HCT116 (cell line): ENCODE results near the gene RLF. TPM values are rescaled to one million over a fixed set of nuclear protein-coding genes. Genes with fewer than 3 reads are reported as not detected.
"Not testable (repeated sequence)": the region's sequence is repeated elsewhere in the genome, so short reads cannot be mapped to it uniquely, and the experiment has no call there.

Source experiments
- ATAC-seq: fragments of 200-7000 bp; cut with Tn5 transposase; 2 replicates; pipeline ENCODE4 v1.9.1; 2020; ENCODE audit warnings: mild to moderate bottlenecking, moderate library complexity
- BruUV-seq: library from RNA; stranded (reverse); fragments of 400-500 nt; replicated peaks from 2 replicates; lab custom pipeline; 2021; lab: Mats Ljungman, UMichigan
- CTCF ChIA-PET: fragments of 300-600 bp; sonication (Branson Sonifier 250); formaldehyde crosslinking; loops from one replicate; lab custom pipeline; 2021; ENCODE audit warnings: antibody characterized with exemption; lab: Charles Lee
- POLR2A ChIA-PET: fragments of 300-600, 350-600 bp; sonication (Branson Sonifier 250); formaldehyde crosslinking; loops from one replicate; lab custom pipeline; 2021; ENCODE audit warnings: antibody characterized with exemption; lab: Charles Lee
- RAD21 ChIA-PET, 2 experiments: fragments of 300-600 bp; sonication (Branson Sonifier 250); formaldehyde crosslinking; loops; one replicate each; lab custom pipeline; 2023; ENCODE audit warnings: low total read pairs in 2 of 2; ENCODE audit not compliant: uncharacterized antibody in 2 of 2, unreplicated experiment in 2 of 2, low non-redundant PET in 1 of 2; lab: Charles Lee
- DNase-seq: peaks from one replicate; pipeline ENCODE4 v3.0.0-alpha.2; 2010; ENCODE audit warnings: low read depth, low spot score
- H2AFZ ChIP-seq: fragments of 200-600 bp; shearing (Covaris generic), sonication (generic); 2 replicates; pipeline ENCODE4 v1.6.1; 2017; ENCODE audit warnings: low read depth, mixed run types, mixed read lengths, antibody characterized with exemption, low read length; ENCODE audit not compliant: poor library complexity, severe bottlenecking
- H3K27ac ChIP-seq: 2 replicates; pipeline ENCODE4 v1.5.1; 2012; ENCODE audit warnings: low read depth, low read length
- H3K27me3 ChIP-seq: fragments of 200-600 bp; sonication (generic); 2 replicates; pipeline ENCODE4 v1.6.1; 2016; ENCODE audit warnings: mixed run types, low read length, mixed read lengths; ENCODE audit not compliant: insufficient read depth
- H3K36me3 ChIP-seq, 2 experiments: fragments of 200-500 bp in 1 of 2; fragments of 200-600 bp in 1 of 2; sonication (Bioruptor generic) in 1 of 2; sonication (generic) in 1 of 2; 2 replicates each; pipeline versions ENCODE4 v1.5.1 to v1.6.1; 2014 to 2016; ENCODE audit warnings: low read length in 2 of 2, inconsistent platforms in 1 of 2, mixed read lengths in 1 of 2, mixed run types in 1 of 2; ENCODE audit not compliant: insufficient read depth in 2 of 2, control insufficient read depth in 1 of 2
- H3K4me1 ChIP-seq, 2 experiments: fragments of 200-600 bp in 1 of 2; sonication (generic) in 1 of 2; 2 replicates each; pipeline versions ENCODE4 v1.5.1 to v1.6.1; 2012 to 2017; ENCODE audit warnings: low read length in 2 of 2, inconsistent platforms in 1 of 2, mild to moderate bottlenecking in 1 of 2, mixed read lengths in 1 of 2, mixed run types in 1 of 2, moderate library complexity in 1 of 2; ENCODE audit not compliant: insufficient read depth in 2 of 2, control insufficient read depth in 1 of 2
- H3K4me2 ChIP-seq: fragments of 200-600 bp; sonication (generic); 2 replicates; pipeline ENCODE4 v1.6.1; 2017; ENCODE audit warnings: mixed run types, low read length, mixed read lengths
- H3K4me3 ChIP-seq, 2 experiments: fragments of 200-600 bp in 1 of 2; sonication (generic) in 1 of 2; replicated peaks in 1 of 2; 2 replicates each; pipeline ENCODE4 v1.5.1; 2011 to 2016; ENCODE audit warnings: low read length in 2 of 2, control low read depth in 1 of 2, low read depth in 1 of 2, mild to moderate bottlenecking in 1 of 2, mixed read lengths in 1 of 2, mixed run types in 1 of 2
- H3K79me2 ChIP-seq: fragments of 200-600 bp; sonication (generic); 2 replicates; pipeline ENCODE4 v1.6.1; 2017; ENCODE audit warnings: mild to moderate bottlenecking, mixed run types, low read length, moderate library complexity, mixed read lengths; ENCODE audit not compliant: insufficient read depth
- H3K9ac ChIP-seq: fragments of 200-600 bp; sonication (generic); 2 replicates; pipeline ENCODE4 v1.6.1; 2016; ENCODE audit warnings: low read length, mixed read lengths
- H3K9me2 ChIP-seq: fragments of 200-600 bp; sonication (generic), shearing (Covaris generic); 2 replicates; pipeline ENCODE4 v1.6.1; 2017; ENCODE audit warnings: mixed run types, mild to moderate bottlenecking, moderate library complexity; ENCODE audit not compliant: insufficient read depth
- H3K9me3 ChIP-seq, 2 experiments: fragments of 200-500 bp in 1 of 2; fragments of 200-600 bp in 1 of 2; sonication (Bioruptor generic) in 1 of 2; sonication (generic) in 1 of 2; 2 replicates each; pipeline ENCODE4 v1.6.1; 2014 to 2017; ENCODE audit warnings: low read length in 2 of 2, mixed read lengths in 2 of 2, inconsistent platforms in 1 of 2, low read depth in 1 of 2, mild to moderate bottlenecking in 1 of 2, mixed run types in 1 of 2, moderate library complexity in 1 of 2; ENCODE audit not compliant: control insufficient read depth in 1 of 2, insufficient read depth in 1 of 2
- H4K20me1 ChIP-seq: fragments of 200-600 bp; sonication (generic), shearing (Covaris generic); 2 replicates; pipeline ENCODE4 v1.6.1; 2017; ENCODE audit warnings: mixed run types, mild to moderate bottlenecking, moderate library complexity; ENCODE audit not compliant: insufficient read depth
- CBX3 ChIP-seq: IDR thresholded peaks from 2 replicates; pipeline ENCODE4 v1.6.1; 2012; ENCODE audit warnings: low read depth
- ELF1 ChIP-seq: IDR thresholded peaks from 2 replicates; pipeline ENCODE4 v1.6.1; 2012; ENCODE audit warnings: low read depth, borderline replicate concordance
- EZH2 ChIP-seq: fragments of 200-600 bp; sonication (generic); IDR thresholded peaks from 2 replicates; pipeline ENCODE4 v1.6.1; 2017; ENCODE audit warnings: antibody characterized with exemption, mixed run types
- EZH2phosphoT487 ChIP-seq: fragments of 200-600 bp; IDR thresholded peaks from 2 replicates; pipeline ENCODE4 v1.6.1; 2018; ENCODE audit warnings: antibody characterized with exemption, borderline replicate concordance
- FOSL1 ChIP-seq: IDR thresholded peaks from 2 replicates; pipeline ENCODE4 v1.6.1; 2012; ENCODE audit warnings: low read depth
- POLR2A ChIP-seq: IDR thresholded peaks from 2 replicates; pipeline ENCODE4 v1.7.0; 2011; ENCODE audit warnings: borderline replicate concordance; ENCODE audit not compliant: insufficient read depth, insufficient read length; ENCODE audit errors: extremely low read depth
- RAD21 ChIP-seq: IDR thresholded peaks from 2 replicates; pipeline ENCODE4 v1.6.1; 2012; ENCODE audit warnings: low read depth, mild to moderate bottlenecking
- TCF7L2 ChIP-seq: IDR thresholded peaks from 2 replicates; pipeline ENCODE4 v1.7.0; 2011; ENCODE audit warnings: borderline replicate concordance, inconsistent platforms; ENCODE audit not compliant: insufficient read depth, insufficient read length; ENCODE audit errors: extremely low read depth
- YY1 ChIP-seq: IDR thresholded peaks from 2 replicates; pipeline ENCODE4 v1.6.1; 2011; ENCODE audit warnings: low read length, low read depth, moderate library complexity, mild to moderate bottlenecking; ENCODE audit not compliant: insufficient replicate concordance; ENCODE audit errors: extremely low read depth
- intact Hi-C: fragments of 100-400 bp; cut with micrococcal nuclease; formaldehyde crosslinking; loops from 2 replicates; pipeline ENCODE4 v1.10.0; 2022
- total RNA-seq: library from RNA; stranded (reverse); gene quantifications from one replicate; pipeline ENCODE4 v1.2.1, GENCODE V29; 2021; ENCODE audit not compliant: unreplicated experiment
- TF ChIP-seq, protein P1 (sequence below): IDR thresholded peaks from 2 replicates; pipeline ENCODE4 v1.6.1; 2012
- TF ChIP-seq, protein P2 (sequence below): IDR thresholded peaks from 2 replicates; pipeline ENCODE4 v1.6.1; 2012
- TF ChIP-seq, protein P3 (sequence below): IDR thresholded peaks from 2 replicates; pipeline ENCODE4 v1.6.1; 2012; ENCODE audit warnings: low read depth

RLF gene
- total RNA-seq, 1 experiment from 2014 or later, result 20.5 TPM

DNA sequence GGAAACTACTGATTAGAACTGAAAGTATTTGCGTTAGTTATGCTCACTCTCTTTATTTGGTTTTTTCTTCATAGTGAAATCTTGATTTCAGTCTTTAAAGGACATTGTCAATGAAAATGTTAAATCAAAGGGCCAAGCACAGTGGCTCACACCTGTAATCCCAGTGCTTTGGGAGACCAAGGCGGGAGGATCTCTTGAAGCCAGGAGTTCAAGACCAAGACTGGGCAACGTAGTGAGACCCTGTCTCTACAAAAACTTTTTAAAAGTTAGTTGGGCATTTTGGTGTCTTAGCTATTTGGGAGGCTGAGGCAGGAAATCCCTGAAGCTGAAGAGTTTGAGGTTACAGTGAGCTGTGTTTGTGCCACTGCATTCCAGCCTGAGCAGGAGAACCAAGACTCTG, 13.6 kb downstream of the RLF start (continued):
- TF ChIP-seq, protein P1, sequence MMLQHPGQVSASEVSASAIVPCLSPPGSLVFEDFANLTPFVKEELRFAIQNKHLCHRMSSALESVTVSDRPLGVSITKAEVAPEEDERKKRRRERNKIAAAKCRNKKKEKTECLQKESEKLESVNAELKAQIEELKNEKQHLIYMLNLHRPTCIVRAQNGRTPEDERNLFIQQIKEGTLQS, result no peak
- TF ChIP-seq EZH2phosphoT487 (no peak), CBX3 (no peak)

DNA sequence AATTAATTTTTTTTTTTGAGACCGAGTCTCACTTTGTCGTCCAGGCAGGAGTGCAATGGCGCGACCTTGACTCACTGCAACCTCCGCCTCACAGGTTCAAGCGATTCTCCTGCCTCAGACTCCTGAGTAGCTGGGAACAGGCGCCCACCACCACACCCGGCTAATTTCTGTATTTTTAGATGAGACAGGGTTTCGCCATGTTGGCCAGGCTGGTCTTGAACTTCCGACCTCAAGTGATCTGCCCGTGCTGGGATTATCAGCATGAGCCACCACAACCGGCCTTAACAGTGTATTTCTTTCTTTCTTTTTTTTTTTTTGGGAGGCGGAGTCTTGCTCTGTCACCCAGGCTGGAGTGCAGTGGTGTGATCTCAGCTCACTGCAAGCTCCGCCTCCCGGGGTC, 15.8 kb downstream of the RLF start:
- H3K36me3 ChIP-seq, CTCF ChIA-PET, H3K4me2 ChIP-seq, H3K27ac ChIP-seq, H3K27me3 ChIP-seq, H3K9me2 ChIP-seq, BruUV-seq, RAD21 ChIA-PET, H3K9me3 ChIP-seq, ATAC-seq, H2AFZ ChIP-seq, H3K4me1 ChIP-seq, intact Hi-C loops, H3K4me3 ChIP-seq, DNase-seq, H3K9ac ChIP-seq, POLR2A ChIA-PET: not testable (repeated sequence)
- Histone ChIP-seq H3K79me2 (peaks cover 100% of the 10 kb centered on the region), H4K20me1 (peaks cover 20% of the 10 kb centered on the region)

DNA sequence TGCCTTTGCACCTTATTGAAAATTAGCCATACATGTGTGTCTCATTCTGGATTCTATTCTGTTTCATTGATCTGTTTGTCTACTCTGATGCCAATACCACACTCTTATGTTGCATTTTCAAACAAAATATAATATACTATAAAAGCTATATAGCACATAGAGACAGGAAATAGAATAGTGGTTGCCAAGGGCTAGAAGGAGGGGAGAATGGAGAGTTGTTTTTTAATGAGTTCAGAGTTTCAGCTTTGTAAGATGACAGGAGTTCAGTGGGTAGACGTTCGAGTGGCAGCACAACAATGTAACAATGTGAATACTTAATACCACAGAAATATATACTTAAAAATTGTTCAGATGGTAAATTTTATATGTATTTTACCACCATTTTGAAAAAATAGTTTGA, 17.0 kb downstream of the RLF start:
- intact Hi-C loops, result no loop called here
- Histone ChIP-seq H3K4me1 (peaks cover 0 to 7% of the 10 kb centered on the region in 2 experiments; a peak in 1 of 4 replicates), H3K36me3 (no peaks in the 10 kb centered on the region), H3K4me3 (no peak overlapping the region), H3K9me2 (no peaks in the 10 kb centered on the region), H2AFZ (no peak overlapping the region), H3K27ac (no peak overlapping the region), H3K9me3 (no peaks in the 10 kb centered on the region), H3K4me2 (no peak overlapping the region), H3K27me3 (no peaks in the 10 kb centered on the region), H4K20me1 (peaks cover 18% of the 10 kb centered on the region), H3K79me2 (peaks cover 100% of the 10 kb centered on the region), H3K9ac (no peak overlapping the region)
- no TSS peak for BruUV-seq
- TF ChIP-seq, protein P1, result no peak
- TF ChIP-seq YY1 (no peak), TCF7L2 (no peak), POLR2A (no peak), RAD21 (no peak), CBX3 (no peak), FOSL1 (no peak), EZH2 (no peak), ELF1 (no peak)
- TF ChIP-seq, protein P2, sequence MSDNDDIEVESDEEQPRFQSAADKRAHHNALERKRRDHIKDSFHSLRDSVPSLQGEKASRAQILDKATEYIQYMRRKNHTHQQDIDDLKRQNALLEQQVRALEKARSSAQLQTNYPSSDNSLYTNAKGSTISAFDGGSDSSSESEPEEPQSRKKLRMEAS, result no peak
- TF ChIP-seq, protein P3, sequence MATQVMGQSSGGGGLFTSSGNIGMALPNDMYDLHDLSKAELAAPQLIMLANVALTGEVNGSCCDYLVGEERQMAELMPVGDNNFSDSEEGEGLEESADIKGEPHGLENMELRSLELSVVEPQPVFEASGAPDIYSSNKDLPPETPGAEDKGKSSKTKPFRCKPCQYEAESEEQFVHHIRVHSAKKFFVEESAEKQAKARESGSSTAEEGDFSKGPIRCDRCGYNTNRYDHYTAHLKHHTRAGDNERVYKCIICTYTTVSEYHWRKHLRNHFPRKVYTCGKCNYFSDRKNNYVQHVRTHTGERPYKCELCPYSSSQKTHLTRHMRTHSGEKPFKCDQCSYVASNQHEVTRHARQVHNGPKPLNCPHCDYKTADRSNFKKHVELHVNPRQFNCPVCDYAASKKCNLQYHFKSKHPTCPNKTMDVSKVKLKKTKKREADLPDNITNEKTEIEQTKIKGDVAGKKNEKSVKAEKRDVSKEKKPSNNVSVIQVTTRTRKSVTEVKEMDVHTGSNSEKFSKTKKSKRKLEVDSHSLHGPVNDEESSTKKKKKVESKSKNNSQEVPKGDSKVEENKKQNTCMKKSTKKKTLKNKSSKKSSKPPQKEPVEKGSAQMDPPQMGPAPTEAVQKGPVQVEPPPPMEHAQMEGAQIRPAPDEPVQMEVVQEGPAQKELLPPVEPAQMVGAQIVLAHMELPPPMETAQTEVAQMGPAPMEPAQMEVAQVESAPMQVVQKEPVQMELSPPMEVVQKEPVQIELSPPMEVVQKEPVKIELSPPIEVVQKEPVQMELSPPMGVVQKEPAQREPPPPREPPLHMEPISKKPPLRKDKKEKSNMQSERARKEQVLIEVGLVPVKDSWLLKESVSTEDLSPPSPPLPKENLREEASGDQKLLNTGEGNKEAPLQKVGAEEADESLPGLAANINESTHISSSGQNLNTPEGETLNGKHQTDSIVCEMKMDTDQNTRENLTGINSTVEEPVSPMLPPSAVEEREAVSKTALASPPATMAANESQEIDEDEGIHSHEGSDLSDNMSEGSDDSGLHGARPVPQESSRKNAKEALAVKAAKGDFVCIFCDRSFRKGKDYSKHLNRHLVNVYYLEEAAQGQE, result no peak
- DNase-seq (no peak), ATAC-seq (no peak)
- ChIA-PET POLR2A (no interaction called here), CTCF (interaction anchor here (0.7 kb wide), 2 partner anchors 32 to 34 kb away, joined by 3 to 5 read pairs; no protein-coding TSS in a partner anchor), RAD21 (no interaction called here)
